Pancreas (tissue), 10 donors: ENCODE measurements around the gene CHRNB4. TPM values are rescaled to one million over a fixed set of nuclear protein-coding genes. Genes with fewer than 3 reads are reported as not detected.
"Not testable (repeated sequence)": the region's sequence is repeated elsewhere in the genome, so short reads cannot be mapped to it uniquely, and the experiment has no call there.

ENCODE experiments used
- ATAC-seq, 4 donors: fragments of 200-7000 bp; cut with Tn5 transposase; one replicate each; pipeline versions ENCODE4 v1.8.0 to v1.9.1; 2020; ENCODE audit warnings: mild to moderate bottlenecking in 4 of 4, moderate library complexity in 4 of 4
- DNase-seq, 6 donors: peaks; one replicate each; pipeline ENCODE4 v3.0.0-alpha.2; 2020
- FAIRE-seq: peaks from 2 replicates; lab custom pipeline; 2012; peaks lifted over from hg19 to GRCh38; lab: Jason Lieb, UNC
- H3K27ac ChIP-seq, 4 donors: fragments of 200-600 bp; sonication (generic); 1 replicate in 3 of 4; 2 replicates in 1 of 4; pipeline versions ENCODE4 v1.5.0 to v1.8.0; 2020
- H3K27me3 ChIP-seq, 4 donors: fragments of 200-600 bp; one replicate each; pipeline ENCODE4 v1.8.0; 2021
- H3K36me3 ChIP-seq, 3 donors: fragments of 200-600 bp; sonication (generic) in 1 of 3; one replicate each; pipeline versions ENCODE4 v1.5.0 to v1.8.0; 2020 to 2021
- H3K4me1 ChIP-seq, 3 donors: fragments of 200-600 bp; one replicate each; pipeline ENCODE4 v1.8.0; 2021
- H3K4me3 ChIP-seq, 4 donors: fragments of 200-600 bp; sonication (generic) in 2 of 4; one replicate each; pipeline versions ENCODE4 v1.5.0 to v1.8.0; 2020 to 2021
- H3K9me3 ChIP-seq, 4 donors: fragments of 200-600 bp; one replicate each; pipeline ENCODE4 v1.8.0; 2021
- CTCF ChIP-seq, 4 donors: fragments of 200-600 bp; sonication (generic) in 3 of 4; IDR thresholded peaks; one replicate each; pipeline versions ENCODE4 v1.5.0 to v1.8.0; 2021; ENCODE audit warnings: antibody characterized with exemption in 4 of 4
- WGBS, 2 donors: extraction: QIAGEN DNeasy Blood & Tissue Kit; methylation state at CpG; one replicate each; pipeline ENCODE4 v1.1.7; 2013; 5-methylcytosine and 5-hydroxymethylcytosine counted together
- intact Hi-C, 3 donors: fragments of 100-400 bp; cut with DNase I; formaldehyde crosslinking; loops; one replicate each; pipeline versions ENCODE4 v1.11.1 to v1.14.2; 2022
- polyA plus RNA-seq, 2 donors: library from polyadenylated mRNA; stranded (reverse); fragments of 200-250 nt; gene quantifications; one replicate each; pipeline ENCODE4 v1.2.3, GENCODE V29; 2013
- total RNA-seq, 6 donors: library from RNA; stranded (reverse); fragmentation: NEBNext Ultra II Directional in 4 of 6; extraction: Animal tissue kit (Norgen Biotek cat#: 25700) in 4 of 6; gene quantifications; one replicate each; pipeline versions ENCODE4 v1.2.1 to v1.2.4, GENCODE V29; 2021 to 2023
- donor health status: healthy with polysubstance abuse.
- donor health status: DM: no; HTN: no; CAD: no; lungs with moderate emphysema.
- donor health status: DM: no; HTN: no; CAD: no.
- donor health status: control.
- donor health status: control.
- donor health status: Bipolar disorder and iron deficiency.
- donor health status: DM: yes; HTN: yes; CAD: no.
- donor health status: DM: no; HTN: no; CAD: no.
- donor health status: DM: no; HTN: no; CAD: no.
- donor health status: DM: yes; HTN: yes; CAD: no.

Gene CHRNB4
- total RNA-seq (under 1 TPM in 1 of 6 donors, not detected in 5; 0.18 TPM), polyA plus RNA-seq (under 1 TPM in 1 of 2 donors, not detected in 1; 0.02 TPM)

GRCh38 chr15:78641102-78641748 lies at the start of gene CHRNB4:
Gene CHRNB4 (minus strand): TSS chr15:78641210. CDS start chr15:78641133, 77 bp downstream.
- ATAC-seq (peak; percentile 48 to 84 (median 71)), FAIRE-seq (no peak), DNase-seq (peak in 1 of 6 donors; percentile 68)
- no peak within 1 kb of the TSS for H3K27ac ChIP-seq
- no peaks in the 10 kb centered on the region for H3K27me3 ChIP-seq
- no peaks in the 10 kb centered on the region for H3K4me1 ChIP-seq
- intact Hi-C loops, result no loop called here
- H3K9me3 ChIP-seq, result no peaks in the 10 kb centered on the region
- H3K36me3 ChIP-seq, result no peaks in the 10 kb centered on the region
- no peak for TF ChIP-seq CTCF (IDR thresholded peaks at IDR 0.05)
- H3K4me3 ChIP-seq, result peak within 1 kb of the TSS; percentile 11 to 48 (median 26)
- WGBS, 2 donors, result 18% methylated on average over 43 to 47 of the region's 47 CpGs

- intact Hi-C loops, result no loop called here
- no peak for TF ChIP-seq CTCF (IDR thresholded peaks at IDR 0.05)
- ATAC-seq, result no peak
- Histone ChIP-seq H3K36me3 (no peaks in the 10 kb centered on the region), H3K27ac (no peak overlapping the region), H3K4me3 (no peak overlapping the region), H3K9me3 (no peaks in the 10 kb centered on the region), H3K4me1 (no peaks in the 10 kb centered on the region), H3K27me3 (no peaks in the 10 kb centered on the region)
- FAIRE-seq, result no peak
- no peak for DNase-seq
Measured at GRCh38 chr15:78689626-78690025, 48.6 kb upstream of the CHRNB4 start.

GRCh38 chr15:78685925-78686324 lies 44.9 kb upstream of the CHRNB4 start:
- intact Hi-C loops, result no loop called here
- DNase-seq, result no peak
- H3K36me3 ChIP-seq, result no peaks in the 10 kb centered on the region
- no peaks in the 10 kb centered on the region for H3K4me1 ChIP-seq
- TF ChIP-seq CTCF (IDR thresholded peaks at IDR 0.05), result no peak
- 79 to 89% methylated on average over 8 of the region's 8 CpGs for WGBS, 2 donors
- H3K27ac ChIP-seq, result no peak overlapping the region
- no peak for ATAC-seq
- no peak overlapping the region for H3K4me3 ChIP-seq
- no peaks in the 10 kb centered on the region for H3K27me3 ChIP-seq
- FAIRE-seq, result no peak
- no peaks in the 10 kb centered on the region for H3K9me3 ChIP-seq

GRCh38 chr15:78685159-78685921 lies 44.3 kb upstream of the CHRNB4 start:
- DNase-seq (no peak), FAIRE-seq (no peak), ATAC-seq (no peak)
- no peak for TF ChIP-seq CTCF (IDR thresholded peaks at IDR 0.05)
- no peaks in the 10 kb centered on the region for H3K4me1 ChIP-seq
- H3K4me3 ChIP-seq, result no peak overlapping the region
- 24 to 27% methylated on average over 8 of the region's 8 CpGs for WGBS, 2 donors
- H3K27ac ChIP-seq, result no peak overlapping the region
- no peaks in the 10 kb centered on the region for H3K9me3 ChIP-seq
- intact Hi-C loops, result no loop called here
- no peaks in the 10 kb centered on the region for H3K27me3 ChIP-seq
- H3K36me3 ChIP-seq, result no peaks in the 10 kb centered on the region

- DNase-seq (no peak), ATAC-seq (no peak), FAIRE-seq (no peak)
- Histone ChIP-seq H3K4me1 (no peaks in the 10 kb centered on the region), H3K27me3 (no peaks in the 10 kb centered on the region), H3K27ac (no peak overlapping the region), H3K4me3 (no peak overlapping the region), H3K9me3 (no peaks in the 10 kb centered on the region), H3K36me3 (no peaks in the 10 kb centered on the region)
- no peak for TF ChIP-seq CTCF (IDR thresholded peaks at IDR 0.05)
- 81 to 95% methylated on average over 2 of the region's 2 CpGs for WGBS, 2 donors
- intact Hi-C loops, result no loop called here
Measured at GRCh38 chr15:78684657-78685056, 43.6 kb upstream of the CHRNB4 start.

GRCh38 chr15:78683599-78683998 lies 42.6 kb upstream of the CHRNB4 start:
- H3K4me3 ChIP-seq, intact Hi-C loops, H3K9me3 ChIP-seq, H3K4me1 ChIP-seq, H3K27ac ChIP-seq, DNase-seq, ATAC-seq, H3K36me3 ChIP-seq, FAIRE-seq, H3K27me3 ChIP-seq: not testable (repeated sequence)
- WGBS, 2 donors, result 83 to 92% methylated on average over 8 of the region's 8 CpGs
